ENCODE results near the gene VCAN.

VCAN gene

DNA sequence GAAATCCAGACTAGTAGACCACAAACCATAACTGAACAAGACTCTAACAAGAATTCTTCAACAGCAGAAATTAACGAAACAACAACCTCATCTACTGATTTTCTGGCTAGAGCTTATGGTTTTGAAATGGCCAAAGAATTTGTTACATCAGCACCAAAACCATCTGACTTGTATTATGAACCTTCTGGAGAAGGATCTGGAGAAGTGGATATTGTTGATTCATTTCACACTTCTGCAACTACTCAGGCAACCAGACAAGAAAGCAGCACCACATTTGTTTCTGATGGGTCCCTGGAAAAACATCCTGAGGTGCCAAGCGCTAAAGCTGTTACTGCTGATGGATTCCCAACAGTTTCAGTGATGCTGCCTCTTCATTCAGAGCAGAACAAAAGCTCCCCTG is 68.6 kb downstream of the VCAN start:
- no peak for DNase-seq

DNA sequence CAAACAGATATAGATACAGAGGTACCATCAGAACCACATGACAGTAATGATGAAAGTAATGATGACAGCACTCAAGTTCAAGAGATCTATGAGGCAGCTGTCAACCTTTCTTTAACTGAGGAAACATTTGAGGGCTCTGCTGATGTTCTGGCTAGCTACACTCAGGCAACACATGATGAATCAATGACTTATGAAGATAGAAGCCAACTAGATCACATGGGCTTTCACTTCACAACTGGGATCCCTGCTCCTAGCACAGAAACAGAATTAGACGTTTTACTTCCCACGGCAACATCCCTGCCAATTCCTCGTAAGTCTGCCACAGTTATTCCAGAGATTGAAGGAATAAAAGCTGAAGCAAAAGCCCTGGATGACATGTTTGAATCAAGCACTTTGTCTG is 69.2 kb downstream of the VCAN start:
- DNase-seq: no peak

DNA sequence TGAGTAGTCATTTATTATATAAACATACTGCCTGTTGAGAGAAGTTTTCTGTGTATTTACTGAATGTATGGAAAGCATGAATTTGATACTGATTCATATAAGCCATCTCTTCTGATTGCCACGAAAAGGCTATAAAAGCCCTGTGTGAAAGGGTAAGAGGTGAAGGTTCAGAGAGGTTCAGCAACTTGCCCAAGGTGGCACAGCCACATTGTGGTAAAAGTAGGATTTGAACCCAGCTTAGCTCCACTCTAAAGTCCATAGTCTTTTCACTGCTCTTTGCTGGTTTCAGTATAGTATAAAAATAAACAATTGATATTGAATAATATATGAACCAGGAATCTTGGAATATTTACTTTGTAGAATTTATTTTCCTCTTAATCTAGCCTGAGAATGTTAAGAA is 71.3 kb downstream of the VCAN start:
- no peak for DNase-seq

DNA sequence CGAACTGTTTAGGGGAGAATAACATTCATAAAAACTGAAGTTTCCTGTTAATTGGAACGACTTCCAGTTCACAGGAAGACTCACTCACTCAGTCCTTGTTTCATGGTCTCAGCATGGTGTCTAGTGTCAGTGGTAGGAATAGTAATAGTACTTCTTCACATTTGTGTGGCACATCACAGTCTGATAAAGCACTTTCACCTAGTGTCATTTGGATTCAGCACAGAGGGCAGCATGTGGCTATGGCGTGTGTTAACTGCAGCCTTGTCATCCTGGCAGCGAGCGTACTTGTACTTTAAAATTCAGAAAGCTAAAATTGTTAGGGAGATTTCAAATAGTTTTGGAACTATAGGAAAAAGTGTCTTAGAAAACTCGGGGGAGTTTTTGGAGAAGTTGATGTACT is 72.4 kb downstream of the VCAN start:
- no peak for DNase-seq

DNA sequence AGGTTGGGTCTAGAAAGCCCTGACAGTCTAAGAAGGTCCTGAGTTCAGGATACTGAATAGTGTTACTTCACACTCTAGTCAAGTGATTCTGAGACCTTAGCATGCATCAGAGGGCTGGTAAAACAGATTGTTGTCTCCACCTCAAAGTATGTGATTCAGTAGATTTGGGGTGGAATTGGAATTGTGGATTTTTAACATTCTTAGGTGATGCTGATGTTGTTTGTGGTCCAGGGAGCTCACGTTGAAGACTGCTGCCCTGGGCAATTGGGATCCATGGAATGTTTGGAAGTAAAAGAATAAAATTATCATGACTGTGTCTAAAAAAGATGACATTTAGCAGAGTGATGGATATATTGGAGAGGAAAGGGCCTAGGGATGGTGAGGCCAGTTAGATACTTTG is 75.6 kb downstream of the VCAN start:
- no peak for DNase-seq

DNA sequence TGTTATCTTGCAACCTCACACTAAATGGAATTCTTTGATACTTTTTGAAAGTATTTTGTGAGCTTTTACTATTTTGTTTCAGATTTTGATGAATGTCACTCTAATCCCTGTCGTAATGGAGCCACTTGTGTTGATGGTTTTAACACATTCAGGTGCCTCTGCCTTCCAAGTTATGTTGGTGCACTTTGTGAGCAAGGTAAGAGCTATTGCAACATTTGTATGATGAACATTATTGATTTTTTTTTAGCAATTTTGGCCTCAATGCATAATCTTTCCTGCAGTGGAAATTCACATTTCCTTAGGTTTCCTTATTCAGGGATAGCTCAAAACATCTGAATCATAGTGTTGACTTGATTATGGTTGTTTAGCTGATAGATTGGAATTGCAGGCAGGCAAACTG is 76.3 kb downstream of the VCAN start:
- no peak for DNase-seq

DNA sequence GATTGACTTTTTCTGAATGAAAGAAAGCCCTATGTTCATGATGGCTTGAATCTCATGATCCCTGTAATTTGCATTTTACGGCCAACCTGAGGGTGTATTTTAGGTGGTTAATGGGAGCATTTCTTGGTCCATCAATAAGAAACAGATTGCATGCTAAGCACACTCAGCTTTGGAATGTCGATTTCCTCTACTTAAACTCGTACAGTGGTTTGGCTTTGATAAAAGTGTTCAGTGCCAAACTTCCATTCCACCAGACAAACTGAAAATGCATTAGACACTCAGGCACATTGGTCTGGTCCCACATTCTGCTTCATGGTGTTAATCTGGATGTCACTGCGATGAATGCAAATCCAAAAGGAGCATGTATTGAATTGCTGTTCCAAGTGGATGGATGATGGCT is 77.0 kb downstream of the VCAN start:
- no peak for DNase-seq

DNA sequence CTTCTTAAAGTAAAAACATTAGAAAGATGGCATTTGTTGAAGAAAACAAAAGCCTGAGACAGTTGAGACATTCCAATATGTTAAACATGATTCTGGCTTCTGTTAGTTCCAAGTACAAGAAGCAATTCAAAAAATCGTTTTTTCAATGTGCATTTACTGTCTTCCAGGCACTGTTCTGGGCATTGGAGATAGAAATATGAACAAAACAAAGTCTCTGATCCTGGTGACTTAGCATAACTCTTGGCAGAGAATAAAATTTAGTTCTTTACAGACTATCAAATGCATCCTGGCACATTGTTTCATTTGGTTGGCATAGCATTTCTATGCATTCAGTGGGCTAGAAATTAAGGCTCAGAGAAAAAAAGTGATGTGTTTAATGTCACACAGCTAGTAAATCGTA is 77.5 kb downstream of the VCAN start:
- no peak for DNase-seq

DNA sequence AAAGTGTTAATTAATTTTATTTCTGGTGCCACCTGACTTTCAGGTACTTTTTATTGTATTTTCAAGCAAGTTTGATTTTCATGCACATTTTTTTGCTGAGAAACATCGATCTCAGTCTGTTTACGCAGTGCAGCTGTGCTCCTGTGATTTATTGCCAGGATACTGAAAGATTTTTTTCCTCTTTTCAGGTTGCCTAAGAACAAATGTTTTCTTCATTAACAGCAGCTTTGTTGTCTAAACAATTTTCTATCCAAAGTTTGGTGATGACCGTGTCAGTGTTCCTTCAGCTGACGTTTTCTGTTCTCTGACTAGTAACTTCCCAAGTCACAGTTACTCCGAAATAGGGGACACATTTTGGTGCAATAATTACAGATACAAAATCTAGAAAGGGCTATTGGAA is 78.1 kb downstream of the VCAN start:
- no peak for DNase-seq

DNA sequence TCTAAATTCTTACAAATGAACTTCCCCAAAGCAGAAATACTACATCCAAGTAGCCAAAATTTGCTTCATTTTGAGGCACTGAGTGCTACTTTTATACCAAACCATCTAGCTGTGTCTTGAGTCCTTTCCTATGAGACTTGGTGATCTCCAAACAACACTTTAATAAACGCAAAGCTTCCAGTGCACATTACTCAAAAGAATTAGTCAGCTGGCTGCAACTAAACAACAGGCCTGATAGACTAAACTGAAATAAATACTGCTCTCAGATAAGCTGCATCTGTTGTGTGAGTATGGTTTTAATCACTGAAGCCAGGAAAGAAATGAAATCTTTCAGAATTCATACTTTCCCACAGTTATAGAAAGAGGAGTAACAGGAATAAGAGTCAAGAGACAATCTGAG is 80.3 kb downstream of the VCAN start:
- no peak for DNase-seq

DNA sequence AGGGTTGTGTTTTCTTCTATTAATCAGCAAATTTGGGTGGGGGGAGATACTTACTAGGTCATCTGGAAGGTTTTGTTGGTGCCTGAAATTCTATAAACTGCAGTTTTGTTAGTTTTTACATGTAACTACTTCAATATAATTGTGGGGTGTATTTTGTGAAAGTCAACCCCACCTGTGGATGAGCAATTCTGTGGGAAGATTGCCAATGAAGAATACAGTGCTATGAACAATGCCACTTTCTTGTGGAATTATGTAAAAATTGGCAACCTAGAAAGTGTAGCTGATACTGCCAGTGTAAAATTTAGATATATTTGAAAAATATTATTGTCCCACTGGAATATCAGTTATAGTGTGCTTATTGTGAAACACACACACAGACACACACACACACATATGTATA is 80.7 kb downstream of the VCAN start:
- DNase-seq: no peak

DNA sequence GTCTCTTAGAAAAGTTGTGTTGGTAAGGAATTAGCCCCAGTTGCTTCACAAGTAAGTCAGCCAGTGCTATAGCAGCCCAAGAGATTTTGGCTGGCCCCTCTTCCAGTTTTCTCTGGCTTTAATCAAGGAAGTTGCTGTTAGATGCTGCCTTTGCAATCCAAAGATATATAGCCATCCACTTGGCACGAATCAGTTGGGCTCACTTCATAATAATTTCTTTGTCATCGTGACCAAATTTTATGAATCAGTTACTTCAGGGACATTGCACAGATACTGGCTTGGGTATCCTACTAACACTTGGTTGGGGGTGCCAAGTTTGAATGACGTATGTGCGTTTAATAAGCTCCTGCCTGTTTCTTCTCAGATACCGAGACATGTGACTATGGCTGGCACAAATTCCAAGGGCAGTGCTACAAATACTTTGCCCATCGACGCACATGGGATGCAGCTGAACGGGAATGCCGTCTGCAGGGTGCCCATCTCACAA is 81.5 kb downstream of the VCAN start:
- no peak for DNase-seq

DNA sequence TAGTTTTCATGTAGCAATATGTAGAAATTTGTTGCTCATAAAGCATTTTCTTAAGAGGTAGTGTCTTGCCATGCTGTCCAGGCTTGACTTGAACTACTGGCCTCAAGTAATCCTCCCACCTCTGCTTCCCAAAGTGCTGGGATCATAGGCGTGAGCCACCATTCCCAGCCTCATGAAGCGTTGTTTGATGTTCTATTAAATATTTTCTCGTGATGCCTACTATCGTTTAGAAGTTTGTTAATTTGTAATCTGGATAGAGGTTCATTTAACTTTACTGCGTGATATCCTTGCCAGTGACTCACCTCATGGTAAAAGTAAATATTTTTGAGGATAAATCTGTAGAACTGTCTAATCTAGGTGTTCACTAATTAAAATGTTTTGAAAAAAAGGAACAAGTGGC is 82.6 kb downstream of the VCAN start:
- DNase-seq: no peak

DNA sequence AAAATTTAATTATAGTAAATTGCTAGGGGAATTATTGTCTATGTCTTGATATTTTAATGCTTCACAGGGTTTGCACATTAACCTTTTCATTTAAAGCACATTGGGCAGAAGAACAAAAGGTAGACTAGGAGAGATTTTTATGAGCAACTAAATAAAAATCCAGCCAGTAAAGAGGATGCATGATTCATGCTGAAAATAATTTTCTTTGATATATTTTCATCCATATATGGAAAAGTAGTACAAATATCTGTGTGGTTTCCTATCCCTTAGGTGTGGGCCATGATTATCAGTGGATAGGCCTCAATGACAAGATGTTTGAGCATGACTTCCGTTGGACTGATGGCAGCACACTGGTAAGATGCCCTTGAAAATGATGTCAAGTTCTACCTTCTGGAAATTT is 83.1 kb downstream of the VCAN start:
- DNase-seq: no peak

DNA sequence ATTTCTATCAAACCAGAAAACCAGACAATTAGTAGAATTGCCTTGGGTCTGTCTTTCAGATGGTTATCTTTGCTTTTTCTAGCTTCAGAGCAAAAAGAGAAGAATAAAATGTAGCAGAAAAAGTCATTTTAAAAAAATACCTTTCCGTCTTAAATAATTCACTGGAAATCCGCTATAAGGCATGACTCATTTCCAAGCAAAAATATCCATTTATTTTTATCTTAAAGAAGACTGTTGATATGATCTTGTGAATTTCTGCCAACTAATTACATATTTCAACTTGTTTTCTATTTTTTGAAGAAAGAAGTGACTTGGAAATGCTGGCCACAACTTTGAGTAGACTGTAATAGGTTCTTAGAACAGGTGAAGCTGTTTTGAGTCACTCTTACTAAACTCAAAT is 83.7 kb downstream of the VCAN start:
- DNase-seq: no peak

DNA sequence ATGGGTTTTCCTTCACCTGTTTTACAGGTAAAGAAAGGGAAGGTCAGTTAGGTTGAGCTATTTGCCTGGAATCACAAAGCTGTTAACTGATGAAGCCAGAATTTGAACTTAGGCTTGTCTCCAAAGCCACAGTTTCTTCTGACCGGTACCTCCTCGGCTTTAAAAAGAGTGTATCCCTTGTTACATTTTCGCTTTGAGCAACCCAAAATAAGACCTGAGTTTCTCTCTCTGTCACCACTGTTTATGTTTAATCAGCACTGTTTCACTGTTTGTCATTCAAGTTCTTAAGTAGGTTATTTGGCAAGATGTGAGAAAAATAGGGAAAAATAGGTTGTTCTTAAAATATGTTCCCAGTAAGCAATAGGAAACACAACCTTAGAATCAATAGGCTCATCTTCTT is 84.6 kb downstream of the VCAN start:
- no peak for DNase-seq

DNA sequence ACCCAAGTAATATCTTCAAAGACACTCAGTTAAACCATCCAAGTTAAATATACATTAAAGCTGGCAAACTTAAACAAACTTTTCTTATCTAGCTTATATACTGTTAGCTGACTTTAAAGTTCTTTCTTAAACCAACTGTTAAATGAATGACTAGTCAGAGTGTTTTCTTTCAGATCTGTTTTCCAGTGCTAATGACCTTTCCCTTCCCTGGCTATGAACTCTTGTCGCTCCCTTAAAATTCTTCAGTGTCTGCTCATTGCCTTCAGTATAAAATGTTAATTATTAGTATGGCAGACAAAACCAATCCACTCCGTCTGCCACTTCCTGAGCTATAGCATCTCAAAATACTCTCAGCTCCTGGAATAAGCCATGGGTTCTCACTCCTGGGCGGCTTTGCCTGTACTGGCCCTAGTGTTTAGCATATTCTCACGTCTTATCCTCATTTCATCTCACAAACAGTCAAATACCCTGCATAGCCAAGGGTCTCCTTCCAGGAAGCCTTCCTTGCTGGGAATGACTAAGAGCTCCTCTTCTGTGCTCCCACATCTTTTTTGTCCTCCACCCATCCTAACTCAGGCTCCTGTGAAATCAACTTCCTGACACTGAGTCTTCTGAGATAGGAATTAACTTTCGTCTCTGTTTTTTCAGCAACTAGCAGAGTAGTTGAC is 87.7 kb downstream of the VCAN start:
- DNase-seq: no peak

DNA sequence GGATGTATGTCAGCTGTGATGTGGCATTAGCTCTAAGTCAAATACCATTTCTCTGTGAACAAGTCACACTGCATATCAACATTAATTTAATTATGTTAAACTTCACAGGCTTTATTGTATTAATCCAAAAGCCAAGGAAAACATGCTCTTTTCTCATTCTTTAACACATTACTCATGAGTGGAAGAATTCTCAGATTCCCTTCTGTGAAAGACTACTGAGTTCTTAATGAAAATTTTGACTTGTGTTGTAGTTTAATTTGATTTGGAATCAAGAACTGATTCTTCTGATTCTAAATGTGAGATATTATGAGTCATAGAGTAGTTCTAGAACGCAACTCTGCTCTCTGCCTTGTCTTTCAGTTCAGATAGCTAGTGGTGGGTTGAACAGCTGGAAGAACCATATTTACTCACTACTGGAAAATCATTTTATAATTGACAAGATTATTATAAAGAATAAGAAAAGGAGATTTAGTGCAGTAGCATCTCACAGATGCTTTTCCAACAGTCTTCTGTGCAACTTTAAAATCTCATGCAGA is 90.6 kb downstream of the VCAN start:
- DNase-seq: no peak

DNA sequence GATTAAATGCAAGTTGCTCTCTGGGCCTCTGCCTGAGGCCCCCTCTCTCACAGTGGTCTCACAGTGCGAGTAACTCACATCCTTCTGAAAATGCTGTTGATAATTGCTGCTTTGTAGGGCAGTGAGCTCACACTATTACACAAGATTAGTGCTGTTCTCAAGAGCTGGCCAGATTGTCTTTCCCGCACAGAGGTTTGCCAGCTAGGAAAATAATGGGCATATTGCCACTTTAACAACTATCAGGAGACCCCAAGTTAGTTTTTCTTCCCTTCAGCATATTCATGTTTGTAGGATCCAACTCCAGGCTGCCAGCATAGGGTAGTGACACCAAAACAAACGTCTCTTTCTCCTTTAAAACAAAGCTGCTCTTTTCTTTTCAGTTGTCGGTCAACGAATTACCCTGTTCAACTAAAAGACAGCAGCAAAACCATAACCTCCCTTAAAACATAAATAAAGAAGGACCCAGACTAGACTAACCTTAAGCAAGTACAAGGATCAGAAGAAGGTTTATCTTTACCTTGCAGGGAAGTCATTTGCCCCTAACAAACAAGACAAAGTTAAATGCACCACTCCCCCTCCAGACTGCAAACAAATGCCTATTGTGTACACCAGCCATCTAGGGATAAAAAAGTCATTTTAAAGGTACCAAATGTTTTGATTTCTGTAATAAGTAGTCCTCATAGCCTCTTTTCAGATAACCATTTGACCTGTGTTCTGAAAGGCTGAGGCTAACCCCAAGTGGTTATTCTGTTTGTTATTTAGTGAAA is 91.4 kb downstream of the VCAN start:
- DNase-seq: peak; percentile 37 to 75

DNA sequence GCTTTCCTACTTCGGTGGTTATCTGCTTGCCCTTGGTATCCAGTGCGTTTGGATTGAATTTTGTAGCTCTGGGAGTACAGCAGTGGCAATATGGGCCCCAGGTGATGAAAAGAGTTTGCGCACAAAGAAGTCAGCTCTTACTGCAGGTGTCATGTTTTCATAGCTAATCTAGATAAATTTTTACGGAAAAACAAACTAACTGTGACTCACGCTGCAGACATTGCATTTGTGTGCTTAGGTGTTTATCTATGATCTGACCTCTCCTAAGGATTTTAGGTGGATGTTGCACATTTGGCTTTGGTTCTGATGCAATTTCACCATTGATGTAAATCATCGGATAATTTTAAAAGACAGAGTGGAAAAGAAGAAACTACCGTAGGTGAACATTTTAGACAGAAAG is 92.1 kb downstream of the VCAN start:
- DNase-seq: no peak

DNA sequence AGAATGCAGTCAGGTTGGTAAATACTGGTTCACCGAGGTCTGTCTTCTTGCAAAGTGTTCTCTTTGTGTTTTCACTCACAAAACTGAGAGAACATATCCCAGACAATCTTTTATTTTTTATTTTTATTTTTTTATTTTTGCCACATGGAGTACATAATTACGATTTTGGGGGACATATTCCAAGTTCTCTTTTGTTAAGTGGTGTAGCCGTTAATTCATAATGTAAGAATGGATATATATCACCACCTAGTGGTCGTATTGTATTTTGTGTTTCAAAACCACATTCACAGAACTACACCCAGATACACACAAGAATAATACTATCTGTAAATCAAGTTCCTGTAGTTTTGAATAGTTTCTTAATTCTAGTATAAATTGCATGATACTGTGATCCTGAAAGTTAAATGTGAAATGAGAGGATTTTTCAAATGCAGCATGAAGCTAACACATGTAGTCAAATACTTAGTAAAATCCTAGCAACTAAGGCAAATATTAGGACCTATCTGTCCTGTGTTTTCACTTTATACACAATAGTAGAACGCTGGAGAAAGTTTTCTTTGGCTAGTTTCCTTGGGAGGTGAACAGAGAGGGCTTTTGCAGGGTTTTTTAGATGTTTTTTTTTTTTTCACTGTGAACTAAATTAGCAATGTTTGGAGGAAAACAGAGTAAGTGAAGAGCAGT is 92.7 kb downstream of the VCAN start:
- DNase-seq: peak in 1 of 2 experiments; percentile 51

DNA sequence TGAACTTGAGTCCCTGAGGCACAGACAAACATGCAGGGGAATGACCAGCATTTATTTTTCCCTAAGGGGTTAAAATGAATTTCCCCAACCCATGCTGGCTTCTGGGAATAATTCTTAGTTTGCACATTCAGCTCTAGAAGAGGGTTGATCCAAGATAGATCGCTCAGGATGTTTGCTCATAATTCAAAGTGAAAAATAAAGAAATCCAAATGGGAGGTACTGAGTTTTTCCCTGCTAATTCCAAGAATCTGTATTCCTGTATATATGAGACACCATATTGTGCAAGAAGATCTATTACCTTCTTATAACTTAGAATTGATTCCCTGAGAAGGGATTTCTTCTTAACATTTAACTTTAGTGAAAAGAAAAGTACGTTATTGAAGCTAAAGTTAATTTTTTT is 96.2 kb downstream of the VCAN start:
- DNase-seq: no peak

DNA sequence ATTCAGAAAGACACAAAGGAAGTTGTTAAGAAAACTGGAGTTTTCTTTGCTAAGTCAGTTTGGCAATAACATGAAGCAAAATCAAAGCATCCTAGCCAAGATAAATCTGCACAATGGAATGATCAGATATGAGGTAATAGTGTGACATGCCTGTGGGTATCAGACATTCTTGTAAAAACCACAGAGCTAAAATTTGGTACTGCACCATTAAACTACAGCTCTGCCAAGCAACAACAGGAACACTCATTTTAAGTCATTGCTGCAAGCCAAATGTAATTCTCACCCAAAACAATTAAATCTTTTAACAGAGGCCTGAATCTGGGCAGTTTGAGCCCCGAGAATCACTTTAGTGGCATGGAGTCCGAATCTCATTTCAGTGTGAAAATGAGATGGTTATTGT is 96.6 kb downstream of the VCAN start:
- DNase-seq: no peak

DNA sequence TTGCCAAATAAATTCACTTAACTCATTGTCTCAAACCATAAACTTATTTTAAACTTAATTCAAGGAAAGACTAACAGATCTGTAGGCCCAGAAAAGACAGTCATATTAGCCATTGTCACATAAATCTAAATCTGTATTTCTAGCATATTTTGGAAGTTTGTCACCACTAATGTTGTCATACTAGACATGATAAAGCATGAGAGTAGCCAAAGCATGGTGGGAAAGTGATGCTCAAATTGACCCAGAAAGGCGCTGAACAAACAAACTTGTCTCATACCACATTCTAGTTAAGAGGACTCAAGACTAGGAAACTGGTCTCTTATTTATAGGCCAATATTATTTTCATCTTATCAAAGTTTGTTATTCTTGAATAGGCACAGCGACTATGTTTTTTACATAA is 99.4 kb downstream of the VCAN start:
- DNase-seq: no peak

Measured in NCI-H524 (cell line).